Activated naive CD8-positive, alpha-beta T cell treated with anti-CD3 and anti-CD28 coated beads, Interleukin-2, amount 50 U/mL, for 16 hours (primary cell): ENCODE results near the gene CDC34.
"Not testable (repeated sequence)": the region's sequence is repeated elsewhere in the genome, so short reads cannot be mapped to it uniquely, and the experiment has no call there.

ENCODE experiments used
- DNase-seq: peaks from one replicate; pipeline ENCODE4 v3.0.0-alpha.2; 2020; ENCODE audit warnings: low read depth, low spot score

The CDC34 gene

DNA sequence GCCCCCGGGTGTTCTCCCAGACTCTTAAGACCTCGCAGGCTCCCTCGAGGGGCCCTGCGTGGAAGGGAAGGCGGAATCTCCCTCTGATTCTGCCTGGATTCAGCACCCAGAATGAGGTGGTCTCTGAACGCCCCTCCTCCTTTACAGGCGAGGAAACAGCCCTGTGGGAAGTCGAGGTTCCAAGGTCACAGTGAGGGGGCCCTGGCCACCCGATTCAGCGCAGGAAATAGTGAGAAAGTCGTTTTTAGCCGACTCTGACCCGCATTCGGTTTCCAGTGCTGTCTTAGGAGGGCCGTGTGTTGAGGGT lies 41.9 kb downstream of the CDC34 start:
- DNase-seq: no peak

DNA sequence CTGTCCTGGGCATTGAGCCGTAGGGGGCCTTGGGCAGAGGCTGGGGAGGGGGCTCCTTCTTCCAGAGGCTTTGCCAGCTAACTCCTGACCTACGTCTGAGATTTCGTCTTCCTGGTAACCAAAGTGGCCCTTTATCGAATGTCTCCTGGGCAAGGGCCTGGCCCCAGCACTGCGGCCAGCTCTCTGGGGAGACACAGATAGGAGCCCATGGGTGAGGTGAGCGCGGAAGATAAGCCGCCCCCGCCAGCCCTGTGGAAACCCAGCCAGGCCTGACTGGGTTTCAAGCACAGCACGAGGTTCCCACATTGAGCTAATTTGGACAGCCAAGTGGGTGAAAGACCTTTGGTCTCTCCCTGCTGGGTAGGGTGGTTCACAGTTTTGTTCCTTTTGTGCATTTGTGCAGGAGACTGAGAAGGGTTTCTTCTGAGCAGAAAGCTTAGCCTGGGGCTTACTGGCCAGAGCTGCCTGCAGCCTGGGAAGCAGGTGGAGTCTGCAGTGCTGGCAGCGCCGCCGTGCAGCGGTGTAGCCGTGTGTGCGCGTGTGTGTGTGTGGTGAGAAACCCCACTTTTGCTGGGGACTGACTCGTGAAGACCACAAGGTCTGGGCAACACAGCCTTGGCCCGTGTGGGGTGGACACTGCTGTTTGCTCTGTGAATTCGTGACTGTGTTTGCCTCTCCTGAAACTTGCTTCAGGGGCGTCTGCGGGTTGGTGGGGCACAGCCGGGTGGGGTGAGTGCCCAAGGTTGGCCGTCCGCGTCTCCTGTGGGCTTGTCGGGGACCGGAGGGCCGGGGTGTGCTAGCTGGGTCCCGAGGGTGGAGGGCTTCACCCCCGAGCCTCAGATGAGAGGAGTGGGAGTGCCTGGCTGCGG lies 43.3 kb downstream of the CDC34 start:
- DNase-seq: no peak

DNA sequence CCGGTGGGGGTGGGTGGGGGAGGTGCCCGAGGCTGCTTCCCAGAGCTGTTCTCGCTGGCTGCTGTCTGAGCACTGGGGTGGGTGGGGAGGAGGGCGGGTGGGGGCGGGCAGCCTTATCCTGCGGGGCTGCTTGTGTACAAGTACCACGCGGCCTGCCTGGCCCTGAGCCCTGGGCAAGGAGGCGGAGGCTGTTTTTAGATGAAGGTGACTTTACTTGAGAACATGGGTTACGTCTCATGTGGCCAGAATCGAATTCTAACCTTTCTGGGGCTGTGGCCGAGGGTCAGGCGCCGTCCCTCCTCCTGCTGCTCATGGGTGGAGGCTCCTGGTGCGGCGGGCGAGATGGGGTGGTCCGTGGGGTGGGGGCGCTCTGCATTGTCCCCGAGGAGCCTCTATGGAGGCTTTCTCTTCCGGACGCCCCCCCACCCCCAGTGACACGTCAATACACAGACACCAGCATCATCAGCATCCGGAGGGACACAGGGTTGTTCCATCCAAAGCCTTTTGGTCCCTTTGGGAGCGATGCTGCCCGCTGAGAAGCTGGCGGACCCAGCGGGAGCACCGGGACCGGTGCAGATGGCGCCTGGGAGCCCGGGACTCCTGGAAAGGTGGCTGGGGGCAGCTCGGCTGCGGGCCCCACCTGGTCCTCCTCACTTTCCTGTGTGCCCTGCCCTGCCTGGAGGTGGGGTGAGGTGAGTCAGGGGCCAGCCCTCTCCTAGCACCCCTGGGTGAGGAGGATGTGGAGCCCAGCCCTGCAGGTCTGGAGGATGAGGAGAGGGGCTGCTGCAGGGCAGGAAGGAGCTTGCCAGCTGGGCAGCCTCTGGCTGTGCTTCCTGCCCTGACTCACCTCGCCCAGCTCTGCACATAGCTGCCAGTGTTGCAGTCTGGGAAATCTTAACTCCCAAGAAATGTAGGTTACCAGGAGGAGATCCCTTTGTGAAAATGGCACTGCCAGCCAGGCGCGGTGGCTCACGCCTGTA lies 44.3 kb downstream of the CDC34 start:
- no peak for DNase-seq

DNA sequence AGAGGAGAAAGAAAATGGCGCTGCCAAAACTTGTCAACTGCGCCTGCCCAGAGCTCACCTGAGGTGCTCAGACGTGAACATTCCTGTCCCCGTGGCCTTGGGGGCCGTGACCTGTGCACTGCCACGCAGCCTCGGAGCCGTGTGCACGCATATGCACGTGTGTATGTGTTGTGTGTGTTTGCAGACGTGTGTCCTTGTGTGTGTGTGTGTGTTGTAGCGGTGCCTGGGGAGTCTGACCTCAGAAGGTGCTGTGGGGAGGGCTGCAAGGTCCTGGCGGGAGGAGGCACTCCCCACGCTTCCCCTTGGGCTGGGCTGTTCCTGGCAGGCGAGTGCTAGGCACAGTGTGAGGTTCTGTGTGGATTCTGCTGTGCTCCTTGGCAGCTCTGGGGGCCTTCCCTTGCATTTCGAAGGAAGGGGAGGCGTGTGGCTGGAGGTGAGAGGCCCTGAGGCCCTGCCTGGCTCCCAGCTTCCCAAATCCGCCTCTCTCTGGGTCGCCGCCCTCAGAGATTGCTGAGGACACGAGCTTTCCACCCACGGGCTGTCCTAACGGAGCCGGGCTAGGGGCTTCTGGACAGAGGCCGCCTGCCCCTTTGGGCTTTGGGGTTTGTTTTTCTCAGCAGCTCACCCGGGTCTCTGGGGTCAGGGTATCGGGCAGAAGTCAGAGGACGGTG lies 45.3 kb downstream of the CDC34 start:
- no peak for DNase-seq

DNA sequence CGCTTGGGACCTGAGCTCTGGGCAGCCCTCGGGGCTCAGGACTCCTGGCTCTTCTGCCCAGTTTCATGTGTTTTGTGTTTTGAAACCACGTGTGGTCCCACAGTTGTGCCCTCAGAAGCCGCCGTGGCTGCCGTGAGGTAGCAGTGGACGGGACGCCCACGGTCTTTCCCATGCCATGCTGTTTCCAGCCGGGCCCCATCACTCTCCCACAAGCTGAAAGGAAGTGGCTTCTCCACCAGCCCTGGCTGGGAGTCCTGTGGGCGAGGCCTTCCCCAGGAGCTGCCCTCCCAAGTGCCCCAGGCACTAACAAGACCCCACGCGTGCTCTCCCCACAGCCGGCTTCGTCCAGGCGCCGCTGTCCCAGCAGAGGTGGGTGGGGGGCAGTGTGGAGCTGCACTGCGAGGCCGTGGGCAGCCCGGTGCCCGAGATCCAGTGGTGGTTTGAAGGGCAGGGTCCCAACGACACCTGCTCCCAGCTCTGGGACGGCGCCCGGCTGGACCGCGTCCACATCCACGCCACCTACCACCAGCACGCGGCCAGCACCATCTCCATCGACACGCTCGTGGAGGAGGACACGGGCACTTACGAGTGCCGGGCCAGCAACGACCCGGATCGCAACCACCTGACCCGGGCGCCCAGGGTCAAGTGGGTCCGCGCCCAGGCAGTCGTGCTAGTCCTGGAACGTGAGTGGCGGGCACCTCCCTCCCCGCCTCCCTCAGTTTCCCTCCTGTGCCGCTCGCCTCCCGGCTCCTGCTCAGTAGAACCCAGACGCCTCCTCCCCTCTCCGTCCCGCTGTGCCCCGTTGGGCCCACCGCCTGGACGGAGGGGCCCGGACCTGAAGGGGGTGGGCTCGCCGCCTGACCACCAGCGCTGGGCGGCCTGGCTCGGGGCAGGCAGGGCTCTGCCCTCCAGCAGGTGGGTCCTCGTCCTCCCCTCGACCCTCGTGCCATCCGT lies 46.2 kb downstream of the CDC34 start:
- DNase-seq: no peak

DNA sequence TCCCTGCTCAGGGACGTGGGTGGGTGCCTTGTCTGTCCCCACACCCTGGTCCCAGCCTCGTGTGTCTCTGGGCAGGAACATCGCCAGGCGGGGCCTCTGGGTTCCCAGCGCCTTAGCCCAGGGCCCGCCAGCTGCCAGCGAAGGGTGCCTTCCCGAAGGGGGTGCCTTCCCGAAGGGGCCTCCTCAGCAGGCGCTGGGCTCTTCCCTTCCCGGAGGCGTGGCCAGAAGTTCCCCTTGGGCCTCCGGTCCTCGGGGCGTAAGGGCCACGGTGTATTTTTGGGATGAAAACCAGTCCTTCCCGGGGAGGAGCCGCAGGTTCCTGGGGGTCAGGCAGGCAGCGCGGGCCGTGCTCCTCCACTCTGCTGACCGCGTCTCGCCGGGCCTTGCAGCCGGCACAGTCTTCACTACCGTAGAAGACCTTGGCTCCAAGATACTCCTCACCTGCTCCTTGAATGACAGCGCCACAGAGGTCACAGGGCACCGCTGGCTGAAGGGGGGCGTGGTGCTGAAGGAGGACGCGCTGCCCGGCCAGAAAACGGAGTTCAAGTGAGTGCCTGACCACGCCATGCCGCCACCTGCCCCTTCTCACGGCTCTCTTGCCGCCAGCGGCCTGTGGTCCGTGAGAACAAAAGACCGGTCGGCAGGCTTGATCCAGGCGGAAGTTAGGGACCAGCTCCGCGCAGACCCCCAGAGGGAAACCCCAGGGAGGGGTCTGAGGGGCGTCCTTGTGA lies 47.7 kb downstream of the CDC34 start:
- DNase-seq: no peak

DNA sequence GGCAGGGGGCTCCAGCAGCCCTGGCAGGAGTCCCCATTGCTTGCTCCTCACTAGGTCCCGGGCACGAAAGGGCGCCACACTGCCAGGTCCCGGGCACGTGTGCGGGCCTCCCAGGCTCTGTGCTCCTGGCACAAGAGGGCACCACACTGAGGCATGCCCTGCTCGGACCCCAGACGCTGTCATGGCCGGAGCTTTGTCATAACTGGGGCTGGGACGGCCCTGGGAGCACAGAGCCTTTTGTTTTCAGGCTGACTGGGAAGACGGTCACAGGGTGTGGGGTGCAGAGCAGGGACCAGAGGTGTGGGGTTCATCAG lies 48.2 kb downstream of the CDC34 start:
- DNase-seq: no peak

DNA sequence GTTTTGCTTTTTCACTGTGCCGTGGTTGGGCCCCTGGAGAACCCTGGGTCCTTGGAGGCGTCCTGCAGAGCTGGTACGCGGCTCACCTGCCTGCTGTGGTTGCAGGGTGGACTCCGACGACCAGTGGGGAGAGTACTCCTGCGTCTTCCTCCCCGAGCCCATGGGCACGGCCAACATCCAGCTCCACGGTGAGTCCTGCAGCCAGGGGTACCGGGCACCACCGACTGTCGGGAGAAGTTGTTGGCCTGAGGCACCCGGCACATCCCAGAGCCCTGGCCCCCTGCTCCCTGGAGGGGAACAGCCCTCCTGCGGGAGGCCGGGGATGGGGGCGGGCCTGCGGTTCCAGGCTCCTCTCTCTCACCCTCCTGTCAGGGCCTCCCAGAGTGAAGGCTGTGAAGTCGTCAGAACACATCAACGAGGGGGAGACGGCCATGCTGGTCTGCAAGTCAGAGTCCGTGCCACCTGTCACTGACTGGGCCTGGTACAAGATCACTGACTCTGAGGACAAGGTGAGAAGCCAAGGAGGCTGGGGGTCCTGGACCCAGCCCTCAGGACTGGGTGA lies 48.8 kb downstream of the CDC34 start:
- no peak for DNase-seq

DNA sequence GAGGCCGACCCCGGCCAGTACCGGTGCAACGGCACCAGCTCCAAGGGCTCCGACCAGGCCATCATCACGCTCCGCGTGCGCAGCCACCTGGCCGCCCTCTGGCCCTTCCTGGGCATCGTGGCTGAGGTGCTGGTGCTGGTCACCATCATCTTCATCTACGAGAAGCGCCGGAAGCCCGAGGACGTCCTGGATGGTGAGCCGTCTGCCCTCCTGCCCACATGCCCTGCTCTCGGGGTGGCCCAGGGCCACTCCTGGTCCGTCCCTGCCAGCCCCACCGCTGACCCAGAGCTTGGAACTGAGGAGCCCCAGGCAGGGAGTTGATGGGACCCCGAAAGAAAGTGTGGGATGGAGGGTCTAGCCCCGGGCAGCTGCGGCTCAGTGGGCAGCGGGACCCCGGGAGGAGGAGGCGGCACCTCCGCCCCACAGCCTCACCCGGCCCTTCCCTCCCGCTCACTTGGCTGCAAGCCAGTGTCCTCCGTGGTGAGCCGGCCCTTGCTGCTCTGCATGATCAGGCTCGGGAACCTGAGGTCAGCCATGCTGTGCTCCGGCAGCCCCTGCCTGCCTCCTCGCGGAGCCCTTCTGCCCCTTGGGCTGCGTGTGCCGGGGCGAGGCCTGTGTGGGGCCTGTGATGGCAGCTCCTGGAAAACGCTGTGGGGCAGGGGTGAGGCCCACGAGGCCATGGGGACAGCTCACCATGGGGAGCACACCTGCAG lies 50.0 kb downstream of the CDC34 start:
- no peak for DNase-seq

DNA sequence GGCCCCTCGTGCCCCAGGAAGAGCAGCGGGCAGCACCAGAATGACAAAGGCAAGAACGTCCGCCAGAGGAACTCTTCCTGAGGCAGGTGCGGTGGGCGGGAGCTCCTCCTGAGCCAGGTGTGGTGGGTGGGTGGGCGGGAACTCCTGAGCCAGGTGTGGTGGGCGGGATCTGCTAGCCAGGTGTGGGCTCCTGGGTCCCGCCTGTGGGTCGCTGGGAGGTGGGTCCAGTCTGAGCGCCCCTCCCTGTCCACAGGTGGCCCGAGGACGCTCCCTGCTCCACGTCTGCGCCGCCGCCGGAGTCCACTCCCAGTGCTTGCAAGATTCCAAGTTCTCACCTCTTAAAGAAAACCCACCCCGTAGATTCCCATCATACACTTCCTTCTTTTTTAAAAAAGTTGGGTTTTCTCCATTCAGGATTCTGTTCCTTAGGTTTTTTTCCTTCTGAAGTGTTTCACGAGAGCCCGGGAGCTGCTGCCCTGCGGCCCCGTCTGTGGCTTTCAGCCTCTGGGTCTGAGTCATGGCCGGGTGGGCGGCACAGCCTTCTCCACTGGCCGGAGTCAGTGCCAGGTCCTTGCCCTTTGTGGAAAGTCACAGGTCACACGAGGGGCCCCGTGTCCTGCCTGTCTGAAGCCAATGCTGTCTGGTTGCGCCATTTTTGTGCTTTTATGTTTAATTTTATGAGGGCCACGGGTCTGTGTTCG lies 51.1 kb downstream of the CDC34 start:
- DNase-seq: no peak

DNA sequence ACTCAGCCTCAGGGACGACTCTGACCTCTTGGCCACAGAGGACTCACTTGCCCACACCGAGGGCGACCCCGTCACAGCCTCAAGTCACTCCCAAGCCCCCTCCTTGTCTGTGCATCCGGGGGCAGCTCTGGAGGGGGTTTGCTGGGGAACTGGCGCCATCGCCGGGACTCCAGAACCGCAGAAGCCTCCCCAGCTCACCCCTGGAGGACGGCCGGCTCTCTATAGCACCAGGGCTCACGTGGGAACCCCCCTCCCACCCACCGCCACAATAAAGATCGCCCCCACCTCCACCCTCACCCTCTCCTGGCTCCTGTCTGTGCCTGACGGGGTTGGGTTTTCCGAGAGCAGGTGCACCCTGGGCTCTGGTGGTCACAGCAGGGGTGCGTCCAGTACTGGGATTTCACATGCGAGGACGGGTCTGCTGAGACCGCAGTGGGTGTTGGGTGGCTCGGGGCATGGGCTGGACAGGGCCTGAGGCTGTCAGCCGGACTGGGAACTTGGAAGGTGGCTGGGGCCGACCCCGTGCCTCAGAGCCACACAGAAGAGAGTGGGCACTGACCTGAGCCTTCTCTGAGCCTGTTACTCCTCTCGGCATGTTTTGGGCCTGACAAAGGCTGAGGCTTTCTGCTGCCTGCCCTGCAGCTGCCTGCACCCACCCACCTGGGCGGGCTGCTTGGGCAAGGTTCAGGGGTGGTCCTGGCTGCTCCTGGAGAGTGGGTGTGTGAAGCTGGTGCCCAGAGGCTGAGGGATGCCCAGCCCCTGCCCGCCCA lies 51.8 kb downstream of the CDC34 start:
- DNase-seq: no peak

DNA sequence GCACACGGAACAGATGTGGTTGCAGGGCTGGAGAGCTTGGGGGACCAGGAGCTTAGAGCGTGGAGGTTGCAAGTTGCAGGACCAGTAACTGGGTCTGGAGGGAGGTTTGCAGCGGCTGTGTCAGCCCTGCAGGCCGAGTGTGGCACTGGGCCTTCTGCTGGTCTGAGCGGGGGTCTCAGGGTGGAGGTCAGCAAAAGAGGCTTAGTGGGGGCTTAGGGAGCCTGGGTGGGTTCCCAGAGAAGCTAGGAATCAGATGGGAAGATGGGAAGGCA lies 52.3 kb downstream of the CDC34 start:
- no peak for DNase-seq

DNA sequence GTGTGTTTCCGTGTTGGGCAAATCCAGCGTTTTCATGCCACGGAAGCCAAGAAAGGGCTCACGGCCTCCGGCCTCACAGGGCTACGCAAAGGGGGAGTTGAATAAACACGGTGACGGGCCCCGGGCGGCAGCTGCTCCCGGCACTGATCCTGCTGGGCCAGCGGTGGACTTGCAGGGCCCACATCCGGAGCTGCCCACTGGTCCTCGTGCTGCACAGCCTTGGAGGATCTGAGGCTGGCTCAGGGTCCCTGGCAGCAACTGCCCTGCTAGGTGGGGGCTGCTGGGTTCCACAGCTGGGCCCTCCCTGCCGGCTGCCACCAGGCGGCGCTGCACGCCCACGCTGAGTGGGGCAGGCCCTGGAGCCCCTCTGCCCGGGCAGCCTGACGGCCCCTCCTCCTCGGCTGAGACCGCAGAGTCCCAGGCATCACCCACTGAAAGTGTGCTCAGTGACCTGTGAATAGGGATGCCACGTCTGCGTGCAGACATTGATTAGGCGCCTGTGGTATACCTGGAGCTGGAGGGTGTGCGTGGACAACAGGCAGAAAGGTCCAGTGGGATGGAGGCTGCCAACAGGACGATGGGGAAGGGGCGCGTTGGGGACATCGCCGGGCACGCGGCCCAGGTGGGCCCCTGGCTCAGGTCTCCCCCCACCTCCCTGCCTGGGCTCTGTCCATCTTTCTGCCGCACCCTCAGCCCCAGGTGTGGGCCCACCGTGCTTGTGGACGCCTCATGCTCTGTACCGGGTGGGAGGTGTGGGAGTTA lies 52.9 kb downstream of the CDC34 start:
- peak; percentile 37 for DNase-seq

DNA sequence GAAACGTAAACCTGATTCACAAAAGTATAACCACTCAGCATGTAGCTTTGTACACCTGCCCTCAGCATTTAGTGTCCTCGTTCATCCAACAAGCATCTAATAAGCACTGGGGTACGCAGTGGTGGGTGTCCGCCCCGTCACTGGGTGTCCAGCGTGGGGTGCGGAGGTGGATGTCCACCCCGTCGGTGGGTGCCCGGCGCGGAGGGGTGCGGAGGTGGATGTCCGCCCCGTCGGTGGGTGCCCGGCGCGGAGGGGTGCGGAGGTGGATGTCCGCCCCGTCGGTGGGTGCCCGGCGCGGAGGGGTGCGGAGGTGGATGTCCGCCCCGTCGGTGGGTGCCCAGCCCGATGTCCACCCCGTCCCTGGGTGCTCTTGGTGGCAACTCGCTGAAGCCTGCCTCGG lies 53.6 kb downstream of the CDC34 start:
- not testable (repeated sequence) for DNase-seq

DNA sequence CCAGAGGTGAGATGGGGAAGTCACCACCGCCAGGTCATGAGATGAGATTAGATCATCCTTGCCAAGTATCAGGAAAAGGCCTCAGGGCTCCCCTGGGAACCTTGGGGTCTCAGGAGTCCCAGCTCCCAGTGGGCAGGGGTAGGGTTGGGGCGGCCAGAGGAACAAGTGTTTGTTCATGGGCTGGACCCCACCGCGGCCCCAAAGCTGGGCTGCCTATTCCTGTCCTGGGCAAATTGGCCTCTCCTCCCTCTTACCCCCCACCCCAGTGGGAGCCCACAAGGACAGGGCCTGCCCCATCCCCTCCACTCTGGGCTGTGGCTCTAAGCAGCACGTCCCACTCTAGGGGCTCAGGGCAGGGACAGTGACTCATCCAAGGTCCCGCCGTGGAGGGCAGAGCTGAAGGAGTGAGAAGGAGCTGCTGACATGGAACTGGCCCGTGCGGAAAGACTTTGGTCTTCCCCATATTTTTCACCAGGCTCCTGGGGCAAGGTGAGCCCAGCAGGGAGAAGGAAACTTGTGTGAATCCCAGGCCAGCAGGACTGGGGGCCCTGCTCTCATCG lies 54.1 kb downstream of the CDC34 start:
- no peak for DNase-seq

DNA sequence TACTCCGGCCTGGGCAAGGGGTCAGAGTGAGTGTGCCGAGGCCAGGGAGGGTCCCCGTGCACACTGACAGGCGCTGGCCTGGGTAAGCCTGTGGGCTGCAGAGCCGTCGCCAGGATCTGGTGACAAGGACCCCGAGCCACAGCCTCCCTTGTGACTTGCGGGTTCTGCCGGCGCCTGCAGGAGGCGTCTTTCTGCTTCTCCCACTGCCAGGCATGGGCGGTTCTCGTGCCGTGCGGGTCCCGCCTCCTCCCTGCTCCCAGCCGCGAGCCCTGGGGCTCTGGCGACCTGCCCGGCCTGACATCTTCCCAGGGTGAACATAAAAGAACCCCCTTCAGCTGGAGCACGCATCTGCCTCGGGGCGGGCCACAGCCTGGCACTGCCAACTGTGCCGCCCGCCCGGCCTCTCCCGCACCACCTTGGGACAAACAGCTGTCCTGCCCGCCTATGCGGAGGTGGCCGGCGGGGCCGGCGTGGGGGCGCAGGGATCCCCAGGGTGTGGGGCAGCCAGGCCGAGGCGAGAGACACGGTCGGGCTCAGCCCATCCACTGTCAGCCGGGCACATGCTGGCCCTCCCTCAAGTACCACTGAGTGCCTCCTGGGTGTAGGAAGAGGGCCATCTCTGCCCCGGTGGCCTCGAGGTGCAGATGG lies 56.7 kb downstream of the CDC34 start:
- DNase-seq: peak; percentile 45
